Testis (tissue), 2 donors: ENCODE results near the gene RAB6B.

Experiments
- CTCF ChIP-seq, 3 experiments: fragments of 450-650 bp in 2 of 3; fragments of 200-600 bp in 1 of 3; sonication (generic) in 1 of 3; IDR thresholded peaks; one replicate each; pipeline ENCODE4 v1.5.1; 2016 to 2019; ENCODE audit warnings: antibody characterized with exemption in 3 of 3, mild to moderate bottlenecking in 2 of 3, moderate library complexity in 1 of 3
- POLR2A ChIP-seq: fragments of 450-650 bp; IDR thresholded peaks from one replicate; pipeline ENCODE4 v1.6.1; 2017; ENCODE audit warnings: antibody characterized with exemption, mild to moderate bottlenecking, moderate library complexity

GRCh38 chr3:133887803-133888703 is 7.6 kb downstream of the RAB6B start:
- no peak for TF ChIP-seq CTCF (IDR thresholded peaks at IDR 0.05)
- no peak for TF ChIP-seq POLR2A
